ENCODE measurements around the gene ZNF598. TPM values are rescaled to one million over a fixed set of nuclear protein-coding genes. Genes with fewer than 3 reads are reported as not detected.
"Not testable (repeated sequence)": the region's sequence is repeated elsewhere in the genome, so short reads cannot be mapped to it uniquely, and the experiment has no call there.

Gene ZNF598
- total and polyA plus RNA-seq, 3 donors from 2014 or later: 46.3 to 94.6 (median 80.4) TPM

DNA sequence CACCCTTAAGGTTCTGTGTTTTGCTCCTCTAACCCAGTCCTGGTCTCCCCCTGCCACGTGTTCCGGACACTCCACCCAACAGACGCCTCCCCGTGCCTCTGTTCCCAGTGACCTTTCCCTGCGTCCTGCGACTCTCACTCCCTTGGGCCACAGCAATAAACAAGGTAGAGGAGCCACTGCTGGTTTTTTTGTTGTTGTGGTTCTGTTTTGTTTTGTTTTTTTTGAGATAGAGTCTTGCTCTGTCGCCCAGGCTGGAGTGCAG is 6.3 kb upstream of the ZNF598 start:
- H3K36me3 ChIP-seq (ENCODE audit: low read depth, missing control alignments): no peaks in the 10 kb centered on the region
- H3K4me1 ChIP-seq: peaks cover 6% of the 10 kb centered on the region
- TF ChIP-seq, protein P1, sequence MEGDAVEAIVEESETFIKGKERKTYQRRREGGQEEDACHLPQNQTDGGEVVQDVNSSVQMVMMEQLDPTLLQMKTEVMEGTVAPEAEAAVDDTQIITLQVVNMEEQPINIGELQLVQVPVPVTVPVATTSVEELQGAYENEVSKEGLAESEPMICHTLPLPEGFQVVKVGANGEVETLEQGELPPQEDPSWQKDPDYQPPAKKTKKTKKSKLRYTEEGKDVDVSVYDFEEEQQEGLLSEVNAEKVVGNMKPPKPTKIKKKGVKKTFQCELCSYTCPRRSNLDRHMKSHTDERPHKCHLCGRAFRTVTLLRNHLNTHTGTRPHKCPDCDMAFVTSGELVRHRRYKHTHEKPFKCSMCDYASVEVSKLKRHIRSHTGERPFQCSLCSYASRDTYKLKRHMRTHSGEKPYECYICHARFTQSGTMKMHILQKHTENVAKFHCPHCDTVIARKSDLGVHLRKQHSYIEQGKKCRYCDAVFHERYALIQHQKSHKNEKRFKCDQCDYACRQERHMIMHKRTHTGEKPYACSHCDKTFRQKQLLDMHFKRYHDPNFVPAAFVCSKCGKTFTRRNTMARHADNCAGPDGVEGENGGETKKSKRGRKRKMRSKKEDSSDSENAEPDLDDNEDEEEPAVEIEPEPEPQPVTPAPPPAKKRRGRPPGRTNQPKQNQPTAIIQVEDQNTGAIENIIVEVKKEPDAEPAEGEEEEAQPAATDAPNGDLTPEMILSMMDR (IDR thresholded peaks at IDR 0.05): no peak
- no peak for TF ChIP-seq POLR2A (IDR thresholded peaks at IDR 0.05)
- no peak overlapping the region for H3K4me3 ChIP-seq
- intact Hi-C loops (cut with DNase I; ENCODE audit: low total_unique reads): no loop called here
- H3K27ac ChIP-seq: no peak overlapping the region
- no peaks in the 10 kb centered on the region for H3K27me3 ChIP-seq
- no peaks in the 10 kb centered on the region for H3K9me3 ChIP-seq
- WGBS, 2 donors: 84 to 87% methylated on average over 7 of the region's 7 CpGs
- DNase-seq: no peak

DNA sequence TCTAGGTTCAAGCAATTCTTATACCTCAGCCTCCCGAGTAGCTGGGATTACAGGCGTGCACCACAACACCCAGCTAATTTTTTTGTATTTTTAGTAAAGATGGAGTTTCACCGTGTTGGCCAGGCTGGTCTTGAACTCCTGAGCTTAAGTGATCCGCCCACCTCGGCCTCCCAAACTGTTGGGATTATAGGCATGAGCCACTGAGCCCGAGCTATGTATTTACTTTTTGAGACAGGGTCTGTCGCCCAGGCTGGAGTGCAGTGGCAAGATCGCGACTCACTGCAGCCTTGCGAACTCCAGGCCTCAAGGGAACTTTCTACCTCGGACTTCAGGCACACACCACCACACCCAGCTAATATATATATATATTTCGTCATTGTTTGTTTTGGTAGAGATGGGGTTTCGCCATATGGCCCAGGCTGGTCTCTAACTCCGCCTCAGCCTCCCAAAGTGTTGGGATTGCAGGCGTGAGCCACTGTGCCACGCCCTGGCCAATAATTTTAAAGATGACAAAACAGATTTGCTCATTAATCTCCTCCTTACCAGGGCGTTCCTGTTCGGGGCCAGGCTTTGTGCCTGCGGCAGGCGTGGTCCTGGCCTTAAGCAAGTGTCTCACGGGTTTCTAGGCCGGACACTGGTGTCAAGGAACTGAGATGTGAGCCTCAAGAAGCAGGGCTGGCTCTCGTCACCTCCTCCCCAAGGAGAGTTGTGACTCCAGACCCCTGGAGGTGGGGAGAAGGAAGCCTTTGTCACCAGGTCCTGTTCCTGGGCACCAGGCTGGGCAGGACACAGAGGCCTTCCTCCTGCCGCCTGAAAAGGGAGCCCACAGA is 5.7 kb upstream of the ZNF598 start:
- no peaks in the 10 kb centered on the region for H3K27me3 ChIP-seq
- intact Hi-C loops (cut with DNase I; ENCODE audit: low total_unique reads): no loop called here
- H3K27ac ChIP-seq: no peak overlapping the region
- no peaks in the 10 kb centered on the region for H3K9me3 ChIP-seq
- H3K4me1 ChIP-seq: peaks cover 6% of the 10 kb centered on the region
- DNase-seq: no peak
- 93% methylated on average over 20 to 24 of the region's 24 CpGs for WGBS, 2 donors
- no peak overlapping the region for H3K4me3 ChIP-seq
- no peaks in the 10 kb centered on the region for H3K36me3 ChIP-seq (ENCODE audit: low read depth, missing control alignments)
- TF ChIP-seq, protein P1 (IDR thresholded peaks at IDR 0.05): no peak
- TF ChIP-seq POLR2A (IDR thresholded peaks at IDR 0.05): no peak

DNA sequence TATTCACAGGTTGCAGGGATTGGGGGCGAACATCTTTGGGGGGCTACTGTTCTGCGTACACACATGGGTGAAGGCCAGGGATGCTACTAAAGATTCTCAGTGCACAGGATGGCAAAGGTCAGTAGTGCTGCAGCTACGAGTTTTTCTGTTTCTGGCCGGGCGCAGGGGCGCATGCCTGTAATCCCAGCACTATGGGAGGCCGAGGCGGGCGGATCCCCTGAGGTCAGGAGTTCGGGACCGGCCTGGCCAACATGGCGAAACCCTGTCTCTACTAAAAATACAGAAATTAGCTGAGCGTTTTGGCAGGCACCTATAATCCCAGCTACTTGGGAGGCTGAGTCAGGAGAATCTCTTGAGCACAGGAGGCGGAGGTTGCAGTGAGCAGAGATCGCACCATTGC is 3.9 kb upstream of the ZNF598 start:
- WGBS, 2 donors: 83 to 89% methylated on average over 13 to 15 of the region's 15 CpGs

DNA sequence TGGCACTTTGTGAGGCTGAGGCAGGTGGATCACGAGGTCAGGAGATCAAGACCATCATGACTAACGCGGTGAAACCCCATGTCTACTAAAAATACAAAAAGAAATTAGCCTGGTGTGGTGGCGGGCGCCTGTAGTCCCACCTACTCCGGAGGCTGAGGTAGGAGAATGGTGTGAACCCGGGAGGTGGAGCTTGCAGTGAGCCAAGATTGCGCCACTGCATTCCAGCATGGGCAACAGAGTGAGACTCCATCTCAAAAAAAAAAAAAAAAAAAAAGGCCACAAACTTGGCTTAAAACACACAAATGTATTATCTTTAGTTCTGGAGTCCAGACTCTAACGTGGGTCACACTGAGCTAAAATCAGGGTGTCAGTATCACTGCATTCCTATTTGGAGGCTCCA is 2.1 kb upstream of the ZNF598 start:
- H3K27me3 ChIP-seq; H3K27ac ChIP-seq; H3K9me3 ChIP-seq; H3K36me3 ChIP-seq (ENCODE audit: low read depth, missing control alignments); H3K4me3 ChIP-seq; intact Hi-C loops (cut with DNase I; ENCODE audit: low total_unique reads); DNase-seq: not testable (repeated sequence)
- 84 to 89% methylated on average over 9 of the region's 9 CpGs for WGBS, 2 donors
- H3K4me1 ChIP-seq: peaks cover 27% of the 10 kb centered on the region

More for the DNA sequence above, 3.9 kb upstream of the ZNF598 start:
- Histone ChIP-seq H3K9me3 (no peaks in the 10 kb centered on the region), H3K27me3 (no peaks in the 10 kb centered on the region), H3K27ac (no peak overlapping the region), H3K4me3 (no peak overlapping the region), H3K4me1 (peaks cover 12% of the 10 kb centered on the region), H3K36me3 (ENCODE audit: low read depth, missing control alignments) (no peaks in the 10 kb centered on the region)
- TF ChIP-seq, protein P1 (IDR thresholded peaks at IDR 0.05): no peak
- TF ChIP-seq POLR2A (IDR thresholded peaks at IDR 0.05): no peak
- intact Hi-C loops (cut with DNase I; ENCODE audit: low total_unique reads): no loop called here
- no peak for DNase-seq

DNA sequence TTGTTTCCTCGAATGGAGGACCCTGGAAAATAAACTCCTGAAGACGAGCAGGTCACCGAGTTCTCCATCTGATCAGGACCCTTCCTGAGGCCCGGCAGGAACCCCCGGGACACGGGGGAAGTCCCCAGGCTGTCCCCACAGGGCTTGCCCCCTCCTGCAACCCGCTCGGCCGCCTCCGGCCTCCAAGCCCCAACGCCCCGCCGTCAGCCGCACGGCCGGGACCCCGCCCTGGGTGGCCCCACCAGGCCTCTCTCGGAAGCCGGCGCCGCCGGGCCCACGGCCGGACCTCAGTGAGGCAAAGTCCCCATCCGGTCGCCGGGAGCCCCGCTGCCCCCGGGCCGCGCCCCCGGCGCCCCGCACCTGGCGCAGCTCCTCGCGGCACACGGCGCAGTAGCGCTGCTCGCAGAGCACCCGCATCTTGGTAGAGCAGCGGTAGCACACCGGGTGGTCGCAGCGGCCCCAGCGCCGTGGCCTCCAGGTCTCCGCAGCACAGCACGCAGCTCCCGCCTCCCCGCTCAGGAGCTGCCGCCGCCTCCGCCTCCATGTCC is 383 bp downstream of the ZNF598 start:
- no peak for DNase-seq
- 2% methylated on average over 32 of the region's 55 CpGs; no CpG with 5 or more reads in 1 of the 2 donors for WGBS, 2 donors
- TF ChIP-seq, protein P1 (IDR thresholded peaks at IDR 0.05): no peak
- TF ChIP-seq POLR2A (IDR thresholded peaks at IDR 0.05): no peak
- peak overlapping the region; percentile 80 to 83 for H3K4me3 ChIP-seq
- no peaks in the 10 kb centered on the region for H3K36me3 ChIP-seq (ENCODE audit: low read depth, missing control alignments)
- peaks cover 39% of the 10 kb centered on the region for H3K4me1 ChIP-seq
- no peaks in the 10 kb centered on the region for H3K9me3 ChIP-seq
- no peaks in the 10 kb centered on the region for H3K27me3 ChIP-seq
- peak overlapping the region in 1 of 2 donors; percentile 72 for H3K27ac ChIP-seq
- intact Hi-C loops (cut with DNase I; ENCODE audit: low total_unique reads): no loop called here

Data from testis (tissue), 3 donors.